HG03520 (cell line): ENCODE results near the gene RUFY2.
A peak's percentile ranks its signal among the peaks of the same experiment; 100 is the strongest.

Experiments used
- ATAC-seq: cut with Tn5 transposase; IDR thresholded peaks from one replicate; pipeline ENCODE4 v1.9.1; 2021; ENCODE audit warnings: mild to moderate bottlenecking, moderate library complexity; ENCODE audit not compliant: unreplicated experiment

RUFY2 gene

GRCh38 chr10:68365611-68366010 lies 41.5 kb downstream of the RUFY2 start:
- no peak for ATAC-seq

GRCh38 chr10:68364101-68364886 lies 42.8 kb downstream of the RUFY2 start:
- no peak for ATAC-seq

- no peak for ATAC-seq
Measured at GRCh38 chr10:68362590-68362989, 44.5 kb downstream of the RUFY2 start.

- no peak for ATAC-seq
Measured at GRCh38 chr10:68359189-68359588, 47.9 kb downstream of the RUFY2 start.

GRCh38 chr10:68353537-68353936 lies 53.5 kb downstream of the RUFY2 start:
- no peak for ATAC-seq

GRCh38 chr10:68348265-68348741 lies 58.8 kb downstream of the RUFY2 start:
- no peak for ATAC-seq

GRCh38 chr10:68346774-68347173 lies 60.3 kb downstream of the RUFY2 start:
- ATAC-seq = no peak

GRCh38 chr10:68345621-68346020 lies 61.5 kb downstream of the RUFY2 start:
- ATAC-seq = no peak

- no peak for ATAC-seq
Measured at GRCh38 chr10:68342909-68343516, 64.1 kb downstream of the RUFY2 start.

- ATAC-seq = no peak
Measured at GRCh38 chr10:68340358-68341080, 66.6 kb downstream of the RUFY2 start.

- no peak for ATAC-seq
Measured at GRCh38 chr10:68336754-68337351, 70.2 kb downstream of the RUFY2 start.

GRCh38 chr10:68334672-68335467 lies 72.2 kb downstream of the RUFY2 start:
- ATAC-seq = no peak

- no peak for ATAC-seq
Measured at GRCh38 chr10:68333440-68334431, 73.3 kb downstream of the RUFY2 start.

GRCh38 chr10:68333058-68333395 lies 74.0 kb downstream of the RUFY2 start:
- ATAC-seq = no peak

GRCh38 chr10:68332259-68333057 lies 74.6 kb downstream of the RUFY2 start, which contains the start of gene PBLD:
Gene PBLD, minus strand, starts transcription at chr10:68332928. Its CDS starts 26,084 bp downstream, at chr10:68306844.
- ATAC-seq = peak; percentile 7

GRCh38 chr10:68331455-68332258 lies 75.4 kb downstream of the RUFY2 start, which contains the start of gene HNRNPH3:
Gene HNRNPH3, plus strand, starts transcription at chr10:68332064. Its CDS starts 5,158 bp downstream, at chr10:68337222.
- peak; percentile 71 for ATAC-seq

- no peak for ATAC-seq
Measured at GRCh38 chr10:68330852-68331454, 76.1 kb downstream of the RUFY2 start.
